AG20443 (cell line): Measurements from ENCODE around the gene KRTAP10-9.

Experiments used
- DNase-seq: peaks from one replicate; pipeline ENCODE4 v3.0.0; 2012; ENCODE audit warnings: low spot score, mixed read lengths

The KRTAP10-9 gene

GRCh38 chr21:44666401-44667320 is 39.8 kb downstream of the KRTAP10-9 start, which contains the start of gene KRTAP12-2:
TSS of gene KRTAP12-2 (minus strand) at chr21:44666927. CDS start at chr21:44666886, 41 bp downstream.
- DNase-seq, result no peak

DNA sequence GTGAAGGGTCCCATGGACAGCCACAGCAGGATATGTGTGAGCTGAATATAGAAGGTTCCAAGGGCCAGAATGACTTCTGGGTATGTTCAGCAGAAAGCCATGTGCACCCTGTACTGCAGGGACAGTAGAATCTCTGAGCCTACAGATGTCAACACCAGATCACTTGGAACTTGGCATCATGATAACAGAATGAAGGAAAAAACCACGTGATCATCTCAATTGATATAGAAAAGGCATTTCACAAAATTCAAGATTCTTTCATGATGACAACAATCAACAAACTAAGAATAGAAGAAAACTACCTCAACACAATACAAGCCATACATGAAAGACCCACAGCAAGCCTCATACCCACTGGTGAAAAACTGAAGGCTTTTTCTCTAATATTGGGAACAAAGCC is 40.7 kb downstream of the KRTAP10-9 start:
- no peak for DNase-seq

- DNase-seq, result no peak
These were observed 43.9 kb downstream of the KRTAP10-9 start for GRCh38 chr21:44670642-44671432.

- DNase-seq, result no peak
These were observed 45.0 kb downstream of the KRTAP10-9 start for GRCh38 chr21:44671911-44672310.

DNA sequence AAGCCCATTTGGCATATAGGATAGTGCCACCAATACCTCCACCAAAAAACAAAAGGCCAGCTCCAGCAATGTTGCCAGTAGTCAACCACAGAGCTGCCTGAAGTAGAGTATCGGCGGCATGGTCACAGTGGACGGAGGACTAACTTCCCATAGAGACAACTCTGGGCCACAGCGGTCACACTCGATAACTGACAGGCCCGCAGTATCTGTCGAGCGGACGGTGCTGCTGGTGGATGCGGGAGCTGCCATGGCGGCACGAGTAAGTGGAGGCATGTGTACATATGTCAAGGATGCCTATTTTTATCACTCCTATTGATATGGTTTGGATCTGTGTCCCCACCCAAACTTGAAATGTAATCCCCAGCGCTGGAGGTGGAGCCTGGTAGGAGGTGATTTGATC is 51.0 kb downstream of the KRTAP10-9 start:
- no peak for DNase-seq
